ENCODE results near the gene NLRP12.
"Not testable (repeated sequence)": the region's sequence is repeated elsewhere in the genome, so short reads cannot be mapped to it uniquely, and the experiment has no call there.

NLRP12 gene

GRCh38 chr19:53785196-53785889 lies 38.8 kb downstream of the NLRP12 start:
- no peak overlapping the region for H3K4me3 ChIP-seq (ENCODE audit: low read depth, low read length)
- no peaks in the 10 kb centered on the region for H3K4me1 ChIP-seq (ENCODE audit: control insufficient read depth, insufficient read depth, low read length)
- POLR2A ChIA-PET, result no interaction called here
- no peaks in the 10 kb centered on the region for H3K36me3 ChIP-seq (ENCODE audit: control insufficient read depth in 2 of 2, insufficient read depth in 1 of 2, low read length in 2 of 2)
- no peaks in the 10 kb centered on the region for H3K9me3 ChIP-seq (ENCODE audit: control insufficient read depth, insufficient read depth, low read depth, low read length)
- H3K27ac ChIP-seq (ENCODE audit: extremely low read depth, low read depth, low read length), result no peak overlapping the region
- CTCF ChIA-PET, result interaction anchor here (0.6 to 0.9 kb wide), 4 partner anchors 8 to 1602 kb away, joined by 3 to 5 read pairs (median 4); no protein-coding TSS in a partner anchor
- TF ChIP-seq ZNF223 (tag by site-specific recombination; IDR thresholded peaks at IDR 0.05) (no peak), TSHZ1 (tag by site-specific recombination; IDR thresholded peaks at IDR 0.05; ENCODE audit: borderline replicate concordance) (no peak), ZSCAN30 (tag by site-specific recombination; IDR thresholded peaks at IDR 0.05) (no peak), ZBTB21 (tag by site-specific recombination; IDR thresholded peaks at IDR 0.05) (no peak), HOXC10 (CRISPR knock-in tag; IDR thresholded peaks at IDR 0.05) (no peak), EGR2 (tag by site-specific recombination; IDR thresholded peaks at IDR 0.05; ENCODE audit: low read depth) (no peak), ZXDB (tag by site-specific recombination; IDR thresholded peaks at IDR 0.05) (no peak), ZNF777 (tag by site-specific recombination; IDR thresholded peaks at IDR 0.05; ENCODE audit: borderline replicate concordance) (no peak), ZNF132 (tag by site-specific recombination; IDR thresholded peaks at IDR 0.05; ENCODE audit: borderline replicate concordance) (no peak), ZNF148 (tag by site-specific recombination; IDR thresholded peaks at IDR 0.05; ENCODE audit: borderline replicate concordance) (no peak)

DNA sequence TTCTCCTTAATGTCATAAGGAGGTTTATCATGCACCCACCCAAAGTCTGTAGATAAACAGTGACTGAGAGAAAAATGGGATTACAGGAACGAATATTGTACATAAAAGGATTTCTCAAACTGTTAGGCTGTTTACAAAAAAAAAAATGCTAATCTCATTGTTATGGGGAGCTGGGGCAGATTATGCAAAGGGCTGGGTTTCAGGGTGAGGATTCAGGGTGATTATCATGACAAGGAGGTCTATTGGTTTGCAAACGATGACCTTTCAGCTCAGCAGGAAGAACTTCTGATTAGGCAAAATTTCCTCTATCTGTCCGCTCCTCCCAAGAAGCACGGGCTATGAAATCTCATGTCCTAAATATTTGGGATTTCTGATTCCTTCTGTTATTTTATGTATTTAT lies 41.4 kb downstream of the NLRP12 start:
- Histone ChIP-seq H3K4me1 (ENCODE audit: control insufficient read depth, insufficient read depth, low read length) (no peaks in the 10 kb centered on the region), H3K9me3 (ENCODE audit: control insufficient read depth, insufficient read depth, low read depth, low read length) (no peaks in the 10 kb centered on the region), H3K4me3 (ENCODE audit: low read depth, low read length) (no peak overlapping the region), H3K27ac (ENCODE audit: extremely low read depth, low read depth, low read length) (no peak overlapping the region), H3K36me3 (ENCODE audit: control insufficient read depth in 2 of 2, insufficient read depth in 1 of 2, low read length in 2 of 2) (no peaks in the 10 kb centered on the region)
- no peak for TF ChIP-seq ZNF248 (tag by site-specific recombination; IDR thresholded peaks at IDR 0.05)
- no peak for TF ChIP-seq MZF1 (tag by site-specific recombination; IDR thresholded peaks at IDR 0.05; ENCODE audit: borderline replicate concordance)
- no peak for TF ChIP-seq ZNF510 (tag by site-specific recombination; IDR thresholded peaks at IDR 0.05; ENCODE audit: insufficient replicate concordance)
- TF ChIP-seq, protein P1, sequence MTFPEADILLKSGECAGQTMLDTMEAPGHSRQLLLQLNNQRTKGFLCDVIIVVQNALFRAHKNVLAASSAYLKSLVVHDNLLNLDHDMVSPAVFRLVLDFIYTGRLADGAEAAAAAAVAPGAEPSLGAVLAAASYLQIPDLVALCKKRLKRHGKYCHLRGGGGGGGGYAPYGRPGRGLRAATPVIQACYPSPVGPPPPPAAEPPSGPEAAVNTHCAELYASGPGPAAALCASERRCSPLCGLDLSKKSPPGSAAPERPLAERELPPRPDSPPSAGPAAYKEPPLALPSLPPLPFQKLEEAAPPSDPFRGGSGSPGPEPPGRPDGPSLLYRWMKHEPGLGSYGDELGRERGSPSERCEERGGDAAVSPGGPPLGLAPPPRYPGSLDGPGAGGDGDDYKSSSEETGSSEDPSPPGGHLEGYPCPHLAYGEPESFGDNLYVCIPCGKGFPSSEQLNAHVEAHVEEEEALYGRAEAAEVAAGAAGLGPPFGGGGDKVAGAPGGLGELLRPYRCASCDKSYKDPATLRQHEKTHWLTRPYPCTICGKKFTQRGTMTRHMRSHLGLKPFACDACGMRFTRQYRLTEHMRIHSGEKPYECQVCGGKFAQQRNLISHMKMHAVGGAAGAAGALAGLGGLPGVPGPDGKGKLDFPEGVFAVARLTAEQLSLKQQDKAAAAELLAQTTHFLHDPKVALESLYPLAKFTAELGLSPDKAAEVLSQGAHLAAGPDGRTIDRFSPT (tag by site-specific recombination; IDR thresholded peaks at IDR 0.05), result no peak
- TF ChIP-seq GLI4 (tag by site-specific recombination; IDR thresholded peaks at IDR 0.05), result no peak
- no peak for TF ChIP-seq SP2 (tag by site-specific recombination; IDR thresholded peaks at IDR 0.05)
- CTCF ChIA-PET, result interaction anchor here (0.8 to 2.9 kb wide), 6 partner anchors 10 to 463 kb away, joined by 3 to 27 read pairs (median 4); no protein-coding TSS in a partner anchor
- POLR2A ChIA-PET, result no interaction called here

DNA sequence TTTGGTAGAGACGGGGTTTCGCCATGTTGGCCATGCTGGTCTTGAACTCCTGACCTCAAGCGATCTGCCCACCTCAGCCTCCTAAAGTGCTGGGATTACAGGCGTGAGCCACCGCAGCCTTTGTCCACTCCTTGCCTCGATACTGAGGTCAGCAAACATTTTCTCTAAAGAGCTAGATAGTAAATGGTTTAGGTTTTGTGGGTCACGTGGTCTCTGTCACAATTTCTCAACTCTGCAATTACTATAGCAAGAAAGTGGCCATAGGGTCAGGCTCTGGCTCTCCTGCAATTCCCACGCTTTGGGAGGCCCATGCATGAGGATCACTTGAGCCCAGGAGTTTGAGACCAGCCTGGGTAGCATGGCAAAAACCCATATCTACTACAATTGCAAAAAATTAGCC lies 42.8 kb downstream of the NLRP12 start:
- H3K4me3 ChIP-seq (ENCODE audit: low read depth, low read length); H3K4me1 ChIP-seq (ENCODE audit: control insufficient read depth, insufficient read depth, low read length); H3K36me3 ChIP-seq (ENCODE audit: control insufficient read depth in 2 of 2, insufficient read depth in 1 of 2, low read length in 2 of 2); H3K9me3 ChIP-seq (ENCODE audit: control insufficient read depth, insufficient read depth, low read depth, low read length); H3K27ac ChIP-seq (ENCODE audit: extremely low read depth, low read depth, low read length); POLR2A ChIA-PET: not testable (repeated sequence)
- CTCF ChIA-PET, result interaction anchor here (0.6 to 2.9 kb wide), 2 partner anchors 12 to 97 kb away, joined by 3 to 27 read pairs; no protein-coding TSS in a partner anchor
